Esophagus squamous epithelium (tissue), 4 donors: ENCODE results near the gene PTPRJ.

ENCODE experiments used
- CTCF ChIP-seq, 6 experiments: fragments of 450-650 bp in 4 of 6; fragments of 200-600 bp in 2 of 6; sonication (generic) in 2 of 6; IDR thresholded peaks; one replicate each; pipeline ENCODE4 v1.5.1; 2016 to 2019; ENCODE audit warnings: antibody characterized with exemption in 6 of 6, mild to moderate bottlenecking in 4 of 6, moderate library complexity in 4 of 6
- POLR2A ChIP-seq, 4 donors: fragments of 450-650 bp; IDR thresholded peaks; one replicate each; pipeline ENCODE4 v1.6.1; 2017; ENCODE audit warnings: antibody characterized with exemption in 4 of 4, mild to moderate bottlenecking in 4 of 4, moderate library complexity in 3 of 4

GRCh38 chr11:48064306-48064705, 83.9 kb downstream of the PTPRJ start:
- TF ChIP-seq POLR2A (IDR thresholded peaks at IDR 0.05) (no peak), CTCF (IDR thresholded peaks at IDR 0.05) (no peak)
